ENCODE measurements around the gene AXIN2. TPM values are rescaled to one million over a fixed set of nuclear protein-coding genes. Genes with fewer than 3 reads are reported as not detected.

The AXIN2 gene
- total RNA-seq, 4 donors from 2014 or later = 9.8 to 36.9 (median 19.8) TPM

GRCh38 chr17:65547253-65547670 is 14.2 kb downstream of the AXIN2 start:
- DNase-seq (ENCODE audit: low spot score in 2 of 2) = no peak
- Histone ChIP-seq H3K27ac (no peak overlapping the region), H3K9me3 (no peaks in the 10 kb centered on the region), H3K4me3 (no peak overlapping the region), H3K4me1 (peaks cover 53% of the 10 kb centered on the region), H3K27me3 (no peaks in the 10 kb centered on the region), H3K36me3 (peaks cover 22% of the 10 kb centered on the region)
- TF ChIP-seq POLR2A (IDR thresholded peaks at IDR 0.05) (no peak), EP300 (IDR thresholded peaks at IDR 0.05) (no peak), CTCF (IDR thresholded peaks at IDR 0.05) (no peak), POLR2AphosphoS5 (IDR thresholded peaks at IDR 0.05) (no peak)
- WGBS = 21% methylated on average over 5 of the region's 5 CpGs

GRCh38 chr17:65546579-65546978 is 14.9 kb downstream of the AXIN2 start:
- 87% methylated on average over 4 of the region's 4 CpGs for WGBS
- Histone ChIP-seq H3K4me1 (peaks cover 48% of the 10 kb centered on the region), H3K4me3 (no peak overlapping the region), H3K27ac (no peak overlapping the region), H3K27me3 (no peaks in the 10 kb centered on the region), H3K9me3 (no peaks in the 10 kb centered on the region), H3K36me3 (peaks cover 23% of the 10 kb centered on the region)
- TF ChIP-seq CTCF (IDR thresholded peaks at IDR 0.05) = no peak
- no peak for TF ChIP-seq POLR2AphosphoS5 (IDR thresholded peaks at IDR 0.05)
- TF ChIP-seq POLR2A (IDR thresholded peaks at IDR 0.05) = no peak
- TF ChIP-seq EP300 (IDR thresholded peaks at IDR 0.05) = no peak
- no peak for DNase-seq (ENCODE audit: low spot score in 2 of 2)

- Histone ChIP-seq H3K27ac (no peak overlapping the region), H3K4me3 (no peak overlapping the region), H3K27me3 (no peaks in the 10 kb centered on the region), H3K36me3 (peaks cover 29% of the 10 kb centered on the region), H3K9me3 (no peaks in the 10 kb centered on the region), H3K4me1 (peaks cover 43% of the 10 kb centered on the region)
- no peak for DNase-seq (ENCODE audit: low spot score in 2 of 2)
- WGBS = 74% methylated on average over 17 of the region's 17 CpGs
- TF ChIP-seq EP300 (IDR thresholded peaks at IDR 0.05) (no peak), POLR2AphosphoS5 (IDR thresholded peaks at IDR 0.05) (no peak), POLR2A (IDR thresholded peaks at IDR 0.05) (no peak), CTCF (IDR thresholded peaks at IDR 0.05) (no peak)
Measured at GRCh38 chr17:65545705-65546523, 15.5 kb downstream of the AXIN2 start.

GRCh38 chr17:65544672-65545071 is 16.8 kb downstream of the AXIN2 start:
- Histone ChIP-seq H3K27ac (no peak overlapping the region), H3K9me3 (no peaks in the 10 kb centered on the region), H3K4me3 (no peak overlapping the region), H3K27me3 (no peaks in the 10 kb centered on the region), H3K4me1 (peaks cover 32% of the 10 kb centered on the region), H3K36me3 (peaks cover 42% of the 10 kb centered on the region)
- 72% methylated on average over 11 of the region's 11 CpGs for WGBS
- DNase-seq (ENCODE audit: low spot score in 2 of 2) = no peak
- no peak for TF ChIP-seq POLR2AphosphoS5 (IDR thresholded peaks at IDR 0.05)
- TF ChIP-seq EP300 (IDR thresholded peaks at IDR 0.05) = no peak
- TF ChIP-seq POLR2A (IDR thresholded peaks at IDR 0.05) = no peak
- TF ChIP-seq CTCF (IDR thresholded peaks at IDR 0.05) = no peak

GRCh38 chr17:65542610-65543009 is 18.8 kb downstream of the AXIN2 start:
- DNase-seq (ENCODE audit: low spot score in 2 of 2) = no peak
- H3K27me3 ChIP-seq = no peaks in the 10 kb centered on the region
- H3K27ac ChIP-seq = no peak overlapping the region
- no peak overlapping the region for H3K4me3 ChIP-seq
- no peak for TF ChIP-seq POLR2A (IDR thresholded peaks at IDR 0.05)
- no peak for TF ChIP-seq POLR2AphosphoS5 (IDR thresholded peaks at IDR 0.05)
- no peak for TF ChIP-seq EP300 (IDR thresholded peaks at IDR 0.05)
- TF ChIP-seq CTCF (IDR thresholded peaks at IDR 0.05) = no peak
- H3K9me3 ChIP-seq = no peaks in the 10 kb centered on the region
- peaks cover 44% of the 10 kb centered on the region for H3K36me3 ChIP-seq
- H3K4me1 ChIP-seq = peaks cover 26% of the 10 kb centered on the region
